GM19438 (cell line): ENCODE results near the gene ZNF430.

Experiments
- ATAC-seq: cut with Tn5 transposase; IDR thresholded peaks from one replicate; pipeline ENCODE4 v1.9.1; 2021; ENCODE audit warnings: low read depth; ENCODE audit not compliant: unreplicated experiment

The ZNF430 gene

DNA sequence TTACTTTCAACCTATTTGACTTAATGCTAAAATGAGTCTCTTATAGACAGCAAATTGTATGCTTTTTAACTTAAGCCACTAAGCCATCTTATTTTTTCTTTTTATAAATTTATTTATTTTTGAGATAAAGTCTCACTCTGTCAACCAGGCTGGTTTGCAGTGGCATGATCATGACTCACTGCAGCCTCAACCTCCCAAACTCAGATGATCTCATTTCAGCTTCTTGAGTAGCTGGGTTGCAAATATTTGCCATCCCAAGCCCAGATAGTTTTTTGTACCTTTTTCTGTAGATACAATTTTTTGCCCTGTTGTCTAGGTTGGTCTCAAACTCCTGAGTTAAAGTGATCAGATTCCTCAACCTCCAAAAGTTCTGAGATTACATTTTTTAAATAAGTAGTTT lies 88.7 kb downstream of the ZNF430 start:
- ATAC-seq = no peak
